HEK293 (cell line): ENCODE measurements around the gene ZNHIT1.

ENCODE experiments used
- YY1 ChIP-seq: fragments of 450-650 bp; formaldehyde crosslinking; IDR thresholded peaks from 2 replicates; pipeline ENCODE4 v1.5.1; 2018; ENCODE audit warnings: missing biosample characterization, missing genetic modification characterization
- ZNF558 ChIP-seq: fragments of 450-650 bp; formaldehyde crosslinking; IDR thresholded peaks from 2 replicates; pipeline ENCODE4 v1.5.1; 2016; ENCODE audit warnings: missing biosample characterization, missing genetic modification characterization
- TF ChIP-seq, protein P1 (sequence below): fragments of 450-650 bp; formaldehyde crosslinking; IDR thresholded peaks from 2 replicates; pipeline ENCODE4 v1.5.1; 2016; ENCODE audit warnings: missing biosample characterization, missing genetic modification characterization

DNA sequence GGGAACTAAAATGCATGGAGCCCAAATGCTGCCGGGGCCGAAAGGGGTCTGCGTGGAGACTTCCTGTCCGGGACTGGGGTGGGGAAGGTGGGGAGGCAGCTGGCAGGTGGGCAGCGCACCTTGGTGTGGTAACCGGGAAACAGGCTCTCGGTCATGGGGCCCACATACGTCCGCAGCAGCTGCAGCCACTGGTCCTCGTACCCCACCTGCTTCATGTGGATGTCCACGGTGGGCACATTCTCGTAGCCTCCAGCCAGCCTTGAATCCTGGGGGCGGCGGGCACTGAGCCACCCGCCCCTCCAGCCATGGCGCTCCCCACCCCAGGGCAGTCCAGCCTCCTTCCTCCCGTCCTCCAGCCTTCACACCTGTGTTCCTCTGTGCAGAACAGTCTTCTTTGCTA lies 10.5 kb upstream of the ZNHIT1 start:
- TF ChIP-seq, protein P1, sequence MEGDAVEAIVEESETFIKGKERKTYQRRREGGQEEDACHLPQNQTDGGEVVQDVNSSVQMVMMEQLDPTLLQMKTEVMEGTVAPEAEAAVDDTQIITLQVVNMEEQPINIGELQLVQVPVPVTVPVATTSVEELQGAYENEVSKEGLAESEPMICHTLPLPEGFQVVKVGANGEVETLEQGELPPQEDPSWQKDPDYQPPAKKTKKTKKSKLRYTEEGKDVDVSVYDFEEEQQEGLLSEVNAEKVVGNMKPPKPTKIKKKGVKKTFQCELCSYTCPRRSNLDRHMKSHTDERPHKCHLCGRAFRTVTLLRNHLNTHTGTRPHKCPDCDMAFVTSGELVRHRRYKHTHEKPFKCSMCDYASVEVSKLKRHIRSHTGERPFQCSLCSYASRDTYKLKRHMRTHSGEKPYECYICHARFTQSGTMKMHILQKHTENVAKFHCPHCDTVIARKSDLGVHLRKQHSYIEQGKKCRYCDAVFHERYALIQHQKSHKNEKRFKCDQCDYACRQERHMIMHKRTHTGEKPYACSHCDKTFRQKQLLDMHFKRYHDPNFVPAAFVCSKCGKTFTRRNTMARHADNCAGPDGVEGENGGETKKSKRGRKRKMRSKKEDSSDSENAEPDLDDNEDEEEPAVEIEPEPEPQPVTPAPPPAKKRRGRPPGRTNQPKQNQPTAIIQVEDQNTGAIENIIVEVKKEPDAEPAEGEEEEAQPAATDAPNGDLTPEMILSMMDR (tag by site-specific recombination): no peak
- TF ChIP-seq ZNF558 (tag by site-specific recombination) (no peak), YY1 (tag by site-specific recombination) (no peak)
